Stimulated activated naive CD4-positive, alpha-beta T cell (primary cell): ENCODE data around the gene FAM124A.
A peak's percentile ranks its signal among the peaks of the same experiment; 100 is the strongest.
"Not testable (repeated sequence)": the region's sequence is repeated elsewhere in the genome, so short reads cannot be mapped to it uniquely, and the experiment has no call there.

Experiments
- DNase-seq, 6 experiments: peaks; one replicate each; lab custom pipeline; 2025; lab: John Stamatoyannopoulos, UW

The FAM124A gene

DNA sequence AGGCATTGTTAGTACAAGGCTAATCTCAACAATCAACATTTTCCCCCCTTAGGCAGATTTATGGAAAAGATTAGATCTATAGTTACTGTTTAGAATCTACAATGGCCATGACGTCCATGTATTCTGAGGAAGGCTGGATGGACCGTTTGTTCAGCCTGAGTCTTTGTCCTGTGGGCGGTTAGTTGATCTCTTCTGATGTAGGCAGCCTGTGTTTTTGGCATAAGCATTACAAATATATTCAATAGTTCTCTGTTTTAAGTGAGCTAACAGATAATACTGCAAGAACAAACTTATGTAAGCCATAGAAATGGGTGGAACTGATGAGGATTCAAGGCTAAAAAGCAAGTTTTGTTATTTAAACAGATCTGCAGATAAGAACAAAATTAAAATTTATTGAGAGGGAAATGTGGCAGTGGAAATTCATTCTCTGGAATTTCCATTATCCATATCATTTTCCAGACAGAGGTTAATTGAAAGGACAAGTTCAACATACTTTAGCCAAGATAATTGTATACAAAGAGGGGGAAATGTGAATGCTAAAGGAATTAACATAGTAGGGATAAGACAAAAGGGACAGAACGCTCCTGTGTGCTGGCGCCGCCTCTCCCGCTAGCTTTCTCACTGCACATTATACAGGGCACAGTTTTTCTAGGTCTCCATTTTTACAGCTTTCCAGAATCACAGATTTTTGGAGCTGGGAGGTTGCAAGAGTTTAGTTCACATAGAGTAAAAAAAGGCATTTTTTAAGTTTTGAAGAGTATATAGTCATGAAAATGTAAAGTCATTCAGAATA is 48.6 kb downstream of the FAM124A start:
- DNase-seq: no peak

DNA sequence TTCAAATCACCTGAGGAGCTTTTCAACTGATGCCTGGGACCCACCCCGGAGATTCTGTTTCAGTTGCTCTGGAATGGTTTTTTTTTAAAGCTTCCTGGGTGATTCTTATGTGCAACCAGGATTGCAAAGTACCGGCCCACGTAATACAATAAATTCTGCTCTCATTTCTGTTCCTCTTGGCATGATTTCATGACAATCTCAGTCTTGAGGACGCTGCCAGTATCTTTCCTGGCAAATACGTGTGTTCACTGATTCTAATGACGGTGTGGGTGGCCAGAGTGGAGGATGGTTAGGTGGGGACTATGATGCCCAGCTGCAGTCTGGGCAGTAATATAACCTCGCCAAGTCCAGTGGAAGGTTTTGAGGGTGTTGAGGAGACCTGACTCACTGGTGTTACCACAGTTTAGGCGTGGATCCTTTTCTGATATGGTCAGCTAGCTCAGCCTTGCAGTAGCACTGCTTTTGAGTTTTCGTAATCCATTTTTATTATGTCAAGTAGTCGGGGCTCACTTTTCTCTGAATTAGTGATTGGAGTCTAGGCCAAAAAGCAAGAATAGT is 49.4 kb downstream of the FAM124A start:
- DNase-seq: no peak

DNA sequence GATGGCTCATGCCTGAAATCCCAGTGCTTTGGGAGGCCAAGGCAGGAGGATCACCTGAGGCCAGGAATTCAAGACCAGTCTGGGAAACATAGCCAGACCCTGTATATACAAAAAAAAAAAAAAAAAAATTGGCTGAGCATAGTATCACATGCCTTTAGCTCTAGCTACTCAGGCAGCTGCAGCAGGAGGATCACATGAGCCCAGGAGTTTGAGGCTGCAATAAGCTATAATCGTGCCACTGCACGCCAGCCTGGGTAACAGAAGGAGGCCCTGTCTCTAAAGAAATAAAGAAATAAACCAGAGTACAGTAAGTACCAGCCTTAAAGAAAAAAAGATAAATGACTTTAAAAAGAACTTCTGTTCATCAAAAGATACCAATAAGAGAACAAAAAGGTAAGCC is 52.9 kb downstream of the FAM124A start:
- DNase-seq: no peak

DNA sequence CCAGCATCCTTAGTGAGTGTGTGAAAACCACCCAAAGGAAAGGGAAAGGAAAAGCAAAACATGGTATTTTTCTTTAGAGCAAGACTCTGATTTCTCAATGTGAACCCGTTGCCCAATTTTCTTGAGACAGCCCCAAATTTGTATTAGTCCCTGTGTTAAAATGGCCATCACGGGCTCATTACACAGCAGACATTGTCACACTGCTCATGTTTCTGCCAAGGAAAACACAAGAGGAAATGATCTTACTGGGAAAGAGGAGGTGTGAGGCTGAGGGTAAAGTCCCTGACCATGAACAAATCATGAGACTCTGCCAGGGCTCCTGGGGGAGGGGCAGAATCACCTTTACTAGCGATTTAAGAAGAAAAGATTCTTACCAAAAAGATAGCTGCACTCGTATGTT is 54.4 kb downstream of the FAM124A start:
- DNase-seq: no peak

DNA sequence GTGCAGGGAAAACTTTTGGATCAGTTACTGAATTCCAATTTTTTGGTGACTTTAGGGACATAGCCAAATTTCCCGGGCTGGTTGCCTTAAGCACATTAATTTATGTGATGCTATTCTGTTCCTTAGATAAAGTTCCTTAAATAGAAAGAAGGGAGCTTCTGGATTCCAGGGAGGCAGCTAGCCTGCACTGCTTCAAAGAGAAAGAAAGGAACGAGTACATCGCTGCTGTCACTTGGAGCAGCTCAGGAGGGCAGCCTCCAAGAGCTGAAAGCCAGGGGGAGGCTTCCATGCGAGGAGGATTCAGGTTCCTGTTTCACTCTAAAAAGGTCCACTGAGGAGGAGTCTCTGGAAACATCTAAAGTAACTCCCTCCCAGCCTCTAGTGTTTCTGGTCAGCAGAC is 55.7 kb downstream of the FAM124A start:
- DNase-seq: no peak

DNA sequence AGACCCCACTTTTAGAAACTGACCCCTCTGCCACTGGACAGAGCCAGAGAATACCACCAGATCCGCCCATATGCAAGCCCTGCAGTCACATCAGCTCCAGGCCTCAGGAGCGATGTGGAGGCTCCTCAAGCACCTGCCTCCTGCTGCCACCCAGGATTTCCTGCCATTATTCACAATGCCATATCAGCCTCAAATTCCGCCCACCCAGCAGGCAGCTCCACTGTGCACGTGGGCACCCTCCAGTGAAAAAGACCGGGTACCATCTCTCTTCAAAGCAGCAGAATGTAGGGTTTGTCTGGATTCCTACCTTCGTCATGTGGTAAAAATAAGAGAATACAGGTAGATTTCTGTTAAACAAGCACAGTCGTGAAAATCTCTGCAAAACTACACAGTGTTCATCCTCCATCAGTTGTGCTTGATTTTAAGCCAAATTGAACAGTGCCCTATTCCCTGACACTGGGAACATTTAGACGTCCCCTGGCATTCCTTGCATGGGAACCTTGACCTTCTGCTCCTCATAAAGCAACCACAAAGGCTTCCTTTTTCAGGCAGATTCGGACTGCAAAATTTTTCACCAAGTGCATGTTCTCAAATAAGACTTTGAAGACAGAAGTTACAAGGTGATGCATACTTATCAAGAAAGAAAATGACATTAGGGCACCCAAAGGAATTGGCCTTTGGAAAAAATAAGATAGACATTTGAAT is 56.4 kb downstream of the FAM124A start:
- no peak for DNase-seq

DNA sequence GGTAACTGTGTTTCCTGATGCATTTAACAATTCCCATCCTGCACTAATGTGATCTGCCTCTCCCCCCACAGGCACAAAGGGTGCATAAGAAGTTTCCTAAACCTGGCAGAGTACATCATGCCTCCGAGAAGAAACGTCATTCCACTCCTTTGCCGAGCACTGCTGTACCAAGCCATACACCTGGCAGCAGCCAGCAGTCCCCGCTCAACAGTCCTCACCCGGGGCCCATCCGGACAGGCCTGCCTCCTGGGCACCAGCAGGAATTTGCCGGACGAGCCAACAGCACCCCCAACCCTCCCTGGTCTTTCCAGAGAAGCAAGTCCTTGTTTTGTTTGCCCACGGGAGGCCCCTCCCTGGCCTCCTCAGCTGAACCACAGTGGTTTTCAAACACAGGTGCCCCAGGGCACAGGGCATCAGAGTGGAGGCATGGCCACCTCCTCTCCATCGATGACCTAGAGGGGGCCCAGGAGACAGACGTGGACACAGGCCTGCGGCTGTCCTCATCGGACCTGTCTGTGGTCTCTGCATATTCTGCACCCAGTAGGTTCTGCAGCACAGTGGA is 58.3 kb downstream of the FAM124A start:
- DNase-seq: no peak

DNA sequence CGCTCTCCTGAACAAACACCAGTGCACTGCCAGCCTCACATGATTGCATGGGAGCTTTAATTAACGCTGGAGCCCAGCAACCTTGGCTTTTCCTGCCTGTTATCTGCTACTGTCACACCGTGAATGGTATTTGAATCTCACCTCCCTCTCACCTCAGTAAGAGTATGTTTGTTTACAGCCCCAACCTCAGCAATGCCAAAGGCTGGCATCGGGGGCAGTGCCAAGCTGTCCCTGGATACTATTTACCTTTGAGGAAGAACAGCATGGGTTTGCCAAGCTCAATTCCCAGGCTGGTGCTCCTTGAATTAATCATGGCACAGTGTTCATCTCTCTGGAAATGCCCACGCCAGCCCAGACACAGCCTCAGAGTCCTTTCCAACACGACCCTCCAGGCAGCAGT is 60.1 kb downstream of the FAM124A start:
- no peak for DNase-seq

DNA sequence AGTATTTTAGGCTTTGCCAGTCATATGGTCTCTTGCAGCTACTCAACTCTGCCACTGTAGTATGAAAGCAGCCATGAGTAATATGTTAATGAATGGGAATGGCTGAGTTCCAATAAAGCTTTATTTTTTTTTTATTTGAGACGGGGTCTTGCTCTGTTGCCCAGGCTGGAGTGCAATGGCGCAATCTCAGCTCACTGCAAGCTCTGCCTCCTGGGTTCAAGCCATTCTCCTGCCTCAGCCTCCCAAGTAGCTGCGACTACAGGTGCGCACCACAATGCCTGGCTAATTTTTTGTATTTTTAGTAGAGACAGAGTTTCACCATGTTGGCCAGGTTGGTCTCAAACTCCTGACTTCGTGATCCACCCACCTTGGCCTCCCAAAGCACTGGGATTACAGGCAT is 60.7 kb downstream of the FAM124A start:
- not testable (repeated sequence) for DNase-seq

DNA sequence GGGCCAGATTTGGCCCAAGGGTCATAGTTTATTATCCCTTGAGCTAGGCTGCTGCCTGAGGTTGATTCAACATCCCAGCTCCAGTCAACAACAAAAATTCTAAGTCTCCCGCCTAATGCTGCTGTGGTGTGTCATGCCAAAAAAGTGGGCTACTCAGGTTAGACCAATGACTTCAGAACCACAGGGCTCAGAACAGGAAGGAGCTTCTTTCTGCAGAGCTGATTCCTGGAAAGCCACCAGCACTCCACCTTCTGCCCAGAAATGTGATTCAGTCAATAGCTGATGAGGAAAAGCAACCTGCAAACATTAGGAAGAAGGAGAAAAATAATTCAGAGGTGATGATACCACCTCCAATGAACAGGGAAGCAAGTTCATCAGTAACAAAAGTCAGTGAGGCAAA is 61.2 kb downstream of the FAM124A start:
- no peak for DNase-seq

DNA sequence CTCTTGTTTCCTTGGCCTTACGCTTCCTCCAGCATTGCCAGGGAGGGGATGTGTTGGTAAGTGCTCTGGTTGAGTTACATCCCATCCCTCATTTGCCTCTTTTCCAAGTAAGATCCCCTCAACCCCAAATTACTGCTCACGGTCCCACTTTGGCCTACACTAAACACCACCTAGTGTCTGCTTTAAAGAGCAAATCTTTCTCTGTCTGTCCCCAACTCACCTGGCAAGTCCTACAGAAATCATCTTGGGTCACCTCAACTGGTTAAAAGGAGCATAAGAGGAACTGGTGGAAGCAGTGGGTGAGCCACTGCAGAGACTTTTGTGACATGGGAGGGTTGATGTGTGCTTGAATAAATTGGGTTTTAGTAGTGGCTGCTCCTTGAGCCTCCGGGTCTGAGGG is 62.1 kb downstream of the FAM124A start:
- no peak for DNase-seq

DNA sequence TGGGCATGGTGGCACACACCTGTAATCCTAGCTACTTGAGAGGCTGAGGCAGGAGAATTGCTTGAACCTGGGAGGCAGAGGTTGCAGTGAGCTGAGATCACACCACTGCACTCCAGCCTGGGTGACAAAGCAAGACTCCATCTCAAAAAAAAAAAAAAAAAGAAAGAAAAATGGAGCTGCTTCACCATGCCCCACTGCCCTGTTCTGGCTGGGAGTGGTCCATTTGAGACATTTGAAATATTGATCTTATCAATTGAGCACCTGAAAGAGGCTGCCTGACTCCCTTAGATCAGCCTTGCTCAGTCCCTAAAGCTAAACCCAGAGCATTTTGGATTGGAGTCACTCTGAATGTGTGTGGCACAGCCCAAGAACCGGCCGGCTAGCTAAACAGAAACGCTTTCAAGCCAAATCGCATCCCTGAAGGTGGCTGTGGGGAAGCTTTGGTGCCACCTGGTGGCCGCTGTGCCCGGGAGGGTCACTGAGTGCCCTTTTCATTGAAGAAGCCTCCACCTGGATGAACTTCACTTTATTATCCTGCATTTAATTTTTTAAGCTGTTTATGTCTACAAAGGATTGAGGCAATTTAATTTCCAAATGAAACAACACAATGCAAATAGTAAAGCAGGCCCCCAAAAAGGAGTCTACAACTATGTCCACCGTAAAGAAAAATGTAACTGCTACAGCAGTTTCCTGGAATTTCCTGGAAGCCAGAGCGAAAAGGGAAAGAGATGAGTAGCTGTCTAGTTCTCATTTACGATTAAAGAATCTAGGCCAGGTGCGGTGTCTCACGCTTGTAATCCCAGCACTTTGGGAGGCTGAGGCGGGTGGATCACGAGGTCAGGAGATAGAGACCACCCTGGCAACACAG is 64.2 kb downstream of the FAM124A start:
- peak; percentile 22 to 40 (median 32) for DNase-seq

DNA sequence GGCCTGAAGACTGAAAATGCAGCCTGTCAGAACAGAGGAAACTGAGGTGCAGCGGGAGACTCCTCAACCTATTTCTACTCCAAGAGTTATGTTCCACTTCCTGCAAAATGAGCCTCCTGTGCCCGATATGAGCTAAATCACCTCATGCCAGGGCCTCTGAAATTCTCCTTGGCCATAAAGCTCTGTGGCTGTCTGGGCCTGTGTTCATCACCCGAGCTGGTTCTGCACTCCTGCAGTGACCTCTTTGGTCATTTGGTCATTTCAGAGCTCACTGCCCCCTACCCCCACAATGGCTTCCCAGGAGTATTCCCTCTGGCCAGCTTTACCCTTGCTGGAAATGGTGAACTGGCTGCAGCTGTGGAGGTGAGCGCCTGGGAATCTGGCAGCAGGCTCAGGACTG is 65.6 kb downstream of the FAM124A start:
- no peak for DNase-seq

DNA sequence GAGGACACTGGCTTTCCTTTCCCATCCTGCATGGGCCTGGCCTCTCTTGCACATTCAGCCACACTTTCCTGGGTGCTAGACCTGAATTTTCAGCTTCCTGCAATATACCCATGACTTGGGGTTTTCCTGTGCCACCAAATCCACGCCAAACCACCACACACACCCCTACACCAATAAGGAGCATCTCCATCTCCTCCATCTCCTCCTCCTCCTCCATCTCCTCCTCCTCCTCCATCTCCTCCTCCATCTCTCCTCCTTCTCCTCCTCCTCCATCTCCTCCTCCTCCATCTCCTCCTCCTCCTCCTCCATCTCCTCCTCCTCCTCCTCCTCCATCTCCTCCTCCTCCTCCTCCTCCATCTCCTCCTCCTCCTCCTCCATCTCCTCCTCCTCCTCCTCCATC is 66.1 kb downstream of the FAM124A start:
- not testable (repeated sequence) for DNase-seq

DNA sequence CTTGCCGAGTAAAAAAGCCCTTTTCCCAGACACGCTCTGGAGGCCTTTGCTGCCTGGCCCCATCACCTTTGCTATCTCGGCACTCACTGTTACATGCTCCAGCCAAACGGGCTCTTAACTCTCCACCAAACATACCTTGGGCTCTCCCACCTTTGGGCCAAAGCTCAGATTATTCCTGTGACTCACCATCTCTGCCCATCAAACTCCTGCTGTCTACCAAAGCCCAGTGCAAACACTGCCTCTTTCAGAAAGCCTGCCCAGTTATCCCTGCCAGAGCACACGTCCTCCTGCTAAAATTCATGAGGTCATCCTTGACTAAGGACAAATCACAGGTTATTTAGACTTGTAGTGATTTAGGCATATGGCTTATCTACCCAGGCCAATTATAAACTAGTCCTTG is 69.1 kb downstream of the FAM124A start:
- DNase-seq: no peak

DNA sequence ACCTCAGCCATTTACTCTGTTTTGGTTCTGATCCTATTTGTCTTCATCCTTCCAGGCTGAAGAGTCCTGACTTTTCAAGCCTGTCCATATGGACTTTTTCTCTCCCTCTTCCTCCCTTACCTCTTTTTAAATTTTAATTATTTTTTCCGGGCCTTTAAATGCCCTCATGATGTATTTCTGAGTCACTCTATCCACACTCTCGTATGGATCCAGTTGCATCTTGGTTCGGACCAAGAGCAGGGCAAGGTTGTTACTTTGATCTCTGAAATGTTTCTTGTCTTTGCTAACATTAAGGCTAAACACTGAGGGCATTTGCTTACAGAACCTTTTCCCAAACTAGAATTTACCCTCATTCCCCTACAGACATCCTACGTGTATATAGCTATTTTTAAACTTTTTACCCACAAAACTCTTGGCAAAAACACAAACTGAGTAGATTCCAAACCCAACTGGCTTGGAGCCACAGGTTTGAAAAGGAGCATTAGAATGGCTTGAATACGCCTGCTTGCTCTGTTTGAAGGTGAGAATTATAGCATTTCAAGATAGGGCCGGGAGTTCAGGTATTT is 69.9 kb downstream of the FAM124A start:
- no peak for DNase-seq

DNA sequence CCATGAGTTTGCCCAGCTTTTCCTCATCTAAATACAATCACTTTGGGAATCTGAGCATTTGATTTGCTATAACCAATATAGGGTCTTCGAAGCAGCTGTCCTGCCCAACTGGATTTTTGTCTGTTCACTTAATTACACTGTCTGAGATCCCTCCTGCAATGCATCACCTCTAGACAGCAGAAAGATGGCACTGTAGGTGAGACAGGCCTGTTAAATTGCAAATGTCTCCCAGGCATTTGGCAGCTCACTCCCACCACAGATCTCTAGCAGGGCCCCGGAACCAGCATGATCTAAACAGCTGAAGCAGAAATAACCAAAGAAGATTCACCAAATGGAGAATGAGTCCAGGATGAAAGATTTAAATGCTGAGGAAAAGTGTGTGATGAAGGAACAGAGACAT is 75.4 kb downstream of the FAM124A start:
- DNase-seq: no peak

DNA sequence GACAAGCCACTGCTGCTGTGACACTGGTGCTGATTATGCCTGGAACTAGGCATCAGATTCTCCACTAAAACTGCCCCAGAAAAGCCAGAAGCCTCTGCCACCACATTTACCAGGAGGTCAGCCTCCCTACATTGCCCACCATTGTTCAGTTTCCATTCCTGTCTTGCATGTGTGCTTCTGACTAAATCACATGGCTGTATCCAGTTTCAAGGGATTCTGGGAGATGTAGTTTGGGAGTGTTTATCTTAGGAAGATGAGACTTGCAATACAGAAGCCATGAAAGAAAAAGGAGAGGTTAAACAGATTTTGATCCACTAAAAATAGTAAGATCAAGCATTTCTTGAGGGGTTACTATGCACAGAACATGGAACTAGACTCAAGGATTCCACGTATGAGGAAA is 76.6 kb downstream of the FAM124A start:
- no peak for DNase-seq

DNA sequence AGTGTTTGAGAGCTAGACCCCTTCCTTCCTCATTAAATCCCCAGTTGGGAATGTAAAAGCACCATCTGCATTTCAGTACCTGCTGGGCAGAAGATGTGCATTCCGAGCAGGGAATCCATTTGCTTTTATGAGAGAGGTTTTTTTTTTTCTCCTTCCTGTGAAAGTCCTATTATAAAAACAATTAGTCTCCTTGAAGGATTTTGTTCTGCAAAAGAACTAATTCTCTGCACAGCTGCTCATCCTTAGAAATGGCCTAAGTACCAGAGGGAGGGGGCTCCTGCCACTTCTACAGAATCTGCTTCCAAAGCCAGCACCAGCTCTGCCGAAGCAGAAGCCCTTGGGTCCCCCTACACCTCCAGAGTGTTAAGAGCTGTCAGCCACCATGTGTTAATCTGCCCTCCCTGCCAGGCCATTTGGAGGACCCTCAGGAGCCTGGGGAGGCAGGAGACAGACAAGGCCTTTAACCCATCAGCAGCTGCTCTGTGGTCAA is 80.9 kb downstream of the FAM124A start:
- DNase-seq: no peak

DNA sequence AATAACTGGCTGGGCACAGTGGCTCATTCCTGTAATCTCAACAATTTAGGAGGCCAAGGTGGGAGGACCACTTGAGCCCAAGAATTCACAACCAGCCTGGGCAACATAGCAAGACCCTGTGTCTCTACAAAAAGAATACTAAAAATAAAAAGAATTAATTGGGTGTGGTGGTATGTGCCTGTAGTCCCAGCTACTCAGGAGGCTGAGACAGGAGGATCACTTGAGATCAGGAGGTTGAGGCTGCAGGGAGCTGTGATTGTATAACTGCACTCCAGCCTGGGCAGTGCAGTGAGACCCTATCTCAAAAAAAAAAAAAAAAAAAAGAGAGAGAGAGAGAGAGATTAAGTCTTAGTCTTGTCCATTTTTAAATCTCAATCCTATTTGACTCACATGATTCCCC is 81.7 kb downstream of the FAM124A start:
- no peak for DNase-seq

DNA sequence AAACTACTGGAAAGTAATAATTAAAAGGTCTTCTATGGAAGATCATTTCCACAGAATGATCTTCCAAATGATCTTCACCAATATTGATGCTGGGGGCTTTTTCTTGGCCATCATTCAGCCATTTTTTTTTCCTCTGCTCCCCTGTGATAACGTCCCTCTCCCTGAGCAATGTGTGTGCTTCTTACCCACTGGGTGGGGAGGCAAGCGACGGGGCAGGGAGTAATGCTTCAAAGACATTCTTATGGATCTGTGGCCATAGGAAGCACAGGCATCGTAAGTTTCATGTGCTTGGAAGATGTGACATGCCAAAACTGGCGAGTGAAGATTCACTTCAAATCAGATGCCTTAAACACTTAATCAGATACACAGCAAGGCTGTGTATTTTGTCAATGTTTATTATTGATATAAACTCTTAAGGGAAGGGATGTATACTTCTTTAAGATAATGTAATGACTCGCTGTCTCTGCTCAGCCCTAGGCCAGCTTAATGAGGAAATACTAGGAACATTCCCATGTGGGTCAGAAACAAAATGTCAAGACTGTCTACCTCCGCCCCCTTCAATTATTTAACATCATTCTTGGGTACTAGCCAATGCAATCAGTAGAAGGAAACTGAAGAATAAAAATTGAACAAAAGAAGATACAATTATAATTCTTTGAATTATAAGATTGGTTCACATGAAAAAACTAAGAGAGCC is 83.2 kb downstream of the FAM124A start:
- no peak for DNase-seq
